K562 (cell line): ENCODE data around the gene TNIP2. TPM values are rescaled to one million over a fixed set of nuclear protein-coding genes. Genes with fewer than 3 reads are reported as not detected.

Experiments used
- ATAC-seq: fragments of 200-7000 bp; cut with Tn5 transposase; 3 replicates; pipeline ENCODE4 v1.9.1; 2020; ENCODE audit warnings: moderate library complexity
- BruUV-seq: library from RNA; stranded (reverse); fragments of 400-500 nt; replicated peaks from 2 replicates; lab custom pipeline; 2021; lab: Mats Ljungman, UMichigan
- CTCF ChIA-PET: fragments of 300-600 bp; formaldehyde crosslinking; extraction: SDS; loops from one replicate; lab custom pipeline; 2021; ENCODE audit warnings: low intra/inter-chr PET ratio; lab: Yijun Ruan, JAX
- POLR2A ChIA-PET: fragments of 300-600, 350-650 bp; sonication (Branson Sonifier 250); formaldehyde crosslinking; extraction: SDS; loops from one replicate; lab custom pipeline; 2021; ENCODE audit warnings: antibody characterized with exemption, inconsistent platforms; lab: Yijun Ruan, JAX
- DNase-seq, 4 experiments: peaks; one replicate each; pipeline versions ENCODE4 v3.0.0 to v3.0.0-alpha.2; 2011 to 2018; ENCODE audit warnings: low spot score in 3 of 4, mixed read lengths in 3 of 4; ENCODE audit errors: extremely low read depth in 1 of 4
- FAIRE-seq: peaks from 2 replicates; lab custom pipeline; 2011; peaks lifted over from hg19 to GRCh38; lab: Jason Lieb, UNC
- H2AFZ ChIP-seq: 2 replicates; pipeline ENCODE4 v1.6.0; 2011; ENCODE audit warnings: low read depth, low read length, control low read depth, inconsistent platforms
- H3K27ac ChIP-seq: fragments of 200-600 bp; 3 replicates; pipeline ENCODE4 v1.8.0; 2011; ENCODE audit warnings: low read depth, mild to moderate bottlenecking, control low read depth, inconsistent platforms, low read length, moderate library complexity, mixed read lengths; ENCODE audit errors: extremely low read depth
- H3K27me3 ChIP-seq, 2 experiments: fragments of 300-600 bp in 1 of 2; 2 replicates in 1 of 2; 3 replicates in 1 of 2; pipeline versions ENCODE4 v1.6.0 to v1.8.0; 2011; ENCODE audit warnings: inconsistent platforms in 2 of 2, low read length in 2 of 2, mild to moderate bottlenecking in 1 of 2, mixed read lengths in 1 of 2, moderate library complexity in 1 of 2; ENCODE audit not compliant: control insufficient read depth in 2 of 2, insufficient read depth in 2 of 2
- H3K36me3 ChIP-seq: fragments of 300-600 bp; 3 replicates; pipeline ENCODE4 v1.8.0; 2011; ENCODE audit warnings: mild to moderate bottlenecking, low read length, inconsistent platforms; ENCODE audit not compliant: control insufficient read depth, insufficient read depth
- H3K4me1 ChIP-seq, 2 experiments: fragments of 200-600 bp in 1 of 2; replicated peaks in 1 of 2; 2 replicates in 1 of 2; 3 replicates in 1 of 2; pipeline versions ENCODE4 v1.5.1 to v1.8.0; 2011; ENCODE audit warnings: inconsistent platforms in 2 of 2, low read length in 2 of 2, mild to moderate bottlenecking in 1 of 2, mixed read lengths in 1 of 2, moderate library complexity in 1 of 2; ENCODE audit not compliant: control insufficient read depth in 2 of 2, insufficient read depth in 2 of 2
- H3K4me2 ChIP-seq: 2 replicates; pipeline ENCODE4 v1.6.1; 2011; ENCODE audit warnings: low read length, control low read depth, inconsistent platforms, mixed read lengths; ENCODE audit not compliant: insufficient read depth
- H3K4me3 ChIP-seq: fragments of 200-600 bp; sonication (generic), shearing (Covaris generic); 2 replicates; pipeline ENCODE4 v1.5.1; 2016; ENCODE audit warnings: control low read depth, inconsistent platforms
- H3K79me2 ChIP-seq: fragments of 200-600 bp; 3 replicates; pipeline ENCODE4 v1.8.0; 2011; ENCODE audit warnings: low read length, inconsistent platforms; ENCODE audit not compliant: control insufficient read depth, insufficient read depth
- H3K9ac ChIP-seq, 2 experiments: 2 replicates each; pipeline versions ENCODE4 v1.6.0 to v1.6.1; 2011; ENCODE audit warnings: low read depth in 2 of 2, low read length in 2 of 2, control low read depth in 1 of 2, inconsistent platforms in 1 of 2, mild to moderate bottlenecking in 1 of 2, mixed read lengths in 1 of 2; ENCODE audit not compliant: insufficient read depth in 1 of 2
- H3K9me1 ChIP-seq: one replicate; pipeline ENCODE4 v1.6.0; 2011; ENCODE audit warnings: inconsistent platforms, mild to moderate bottlenecking, low read length, moderate library complexity; ENCODE audit not compliant: control insufficient read depth, insufficient read depth
- H3K9me3 ChIP-seq: replicated peaks from 2 replicates; pipeline ENCODE4 v1.5.1; 2011; ENCODE audit warnings: low read depth, low read length, inconsistent platforms; ENCODE audit not compliant: control insufficient read depth, insufficient read depth
- H4K20me1 ChIP-seq: replicated peaks from 2 replicates; pipeline ENCODE4 v1.6.1; 2011; ENCODE audit warnings: low read length, inconsistent platforms, mixed read lengths; ENCODE audit not compliant: control insufficient read depth, insufficient read depth
- CBFB ChIP-seq: sonication (generic); formaldehyde crosslinking; IDR thresholded peaks from 2 replicates; pipeline ENCODE4 v1.4.0; 2020; ENCODE audit warnings: mild to moderate bottlenecking, missing genetic modification reagents
- JUND ChIP-seq, 2 experiments: IDR thresholded peaks; 2 replicates in 1 of 2; 3 replicates in 1 of 2; pipeline ENCODE4 v1.6.1; 2011; ENCODE audit warnings: borderline replicate concordance in 2 of 2, low read depth in 2 of 2, low read length in 2 of 2, improper control_type of control experiment in 1 of 2, missing biosample characterization in 1 of 2, missing genetic modification characterization in 1 of 2, missing genetic modification reagents in 1 of 2
- L3MBTL2 ChIP-seq: fragments of 450-650 bp; IDR thresholded peaks from 2 replicates; pipeline ENCODE4 v1.6.1; 2016; ENCODE audit warnings: mild to moderate bottlenecking, moderate library complexity
- NCOA2 ChIP-seq, 2 experiments: fragments of 450-650 bp; IDR thresholded peaks; 2 replicates each; pipeline ENCODE4 v1.6.1; 2018; ENCODE audit warnings: mild to moderate bottlenecking in 2 of 2, moderate library complexity in 1 of 2; ENCODE audit not compliant: partially characterized antibody in 2 of 2
- POLR3G ChIP-seq: IDR thresholded peaks from 2 replicates; pipeline ENCODE4 v1.6.1; 2011; ENCODE audit not compliant: insufficient read length, insufficient replicate concordance; ENCODE audit errors: extremely low read depth
- SIRT6 ChIP-seq: IDR thresholded peaks from one replicate; pipeline ENCODE4 v1.6.1; 2012; ENCODE audit warnings: low read depth, mild to moderate bottlenecking, control low read depth, inconsistent platforms, low read length, moderate library complexity
- SLC30A9 ChIP-seq: fragments of 250-450 bp; sonication (Bioruptor Pico); IDR thresholded peaks from 2 replicates; pipeline ENCODE4 v1.8.0; 2022; ENCODE audit warnings: mild to moderate bottlenecking, moderate library complexity
- ZBTB8A ChIP-seq: fragments of 450-650 bp; IDR thresholded peaks from 2 replicates; pipeline ENCODE4 v1.6.1; 2018; ENCODE audit warnings: mild to moderate bottlenecking, moderate library complexity; ENCODE audit not compliant: partially characterized antibody
- ZFX ChIP-seq: sonication (generic); formaldehyde crosslinking; IDR thresholded peaks from 2 replicates; pipeline ENCODE4 v1.8.0; 2022; ENCODE audit warnings: mild to moderate bottlenecking, missing genetic modification reagents, moderate library complexity
- ZNF253 ChIP-seq: fragments of 250-450 bp; sonication (Bioruptor Pico); conservative IDR thresholded peaks from 2 replicates; pipeline ENCODE4 v1.6.1; 2021; ENCODE audit warnings: mild to moderate bottlenecking
- WGBS: fragments of 100-300 bp; shearing (Covaris generic); methylation state at CpG from one replicate; pipeline ENCODE4 v1.1.6; 2016; ENCODE audit warnings: low coverage, mixed read lengths; ENCODE audit not compliant: insufficient coverage; ENCODE audit errors: missing lambda C conversion rate; 5-methylcytosine and 5-hydroxymethylcytosine counted together
- in situ Hi-C: fragments of 300-500 bp; cut with MboI; formaldehyde crosslinking; loops from 4 replicates; pipeline ENCODE4 v1.15.0; 2018; ENCODE audit warnings: inconsistent platforms, mixed read lengths
- intact Hi-C: fragments of 100-400 bp; cut with micrococcal nuclease; formaldehyde crosslinking; loops from 2 replicates; pipeline ENCODE4 v1.14.2; 2022
- polyA plus RNA-seq, 8 experiments: library from polyadenylated mRNA; depleted of rRNA in 4 of 8; stranded (reverse) in 5 of 8; unstranded in 3 of 8; fragments of >200 nt; fragmentation: Nextera tagmentation in 2 of 8; fragmentation: Illumina TruSeq in 1 of 8; extraction: Ambion mirVana in 2 of 8; extraction: Trizol in 1 of 8; gene quantifications; 2 replicates each; pipeline versions ENCODE4 v1.2.1 to v1.2.3, GENCODE V29; 2011 to 2014; ENCODE audit warnings: inconsistent platforms in 1 of 8, missing spikeins in 1 of 8
- total RNA-seq, 7 experiments: library from RNA; depleted of rRNA in 6 of 7; stranded (reverse); fragments of >200 nt in 6 of 7; fragmentation: Illumina TruSeq in 2 of 7; extraction: Trizol in 2 of 7; gene quantifications; 2 replicates each; pipeline versions ENCODE4 v1.2.1 to v1.2.3, GENCODE V29; 2011 to 2021; ENCODE audit warnings: low replicate concordance in 1 of 7
- TF ChIP-seq, protein P1 (sequence below): fragments of 150-350 bp; conservative IDR thresholded peaks from 2 replicates; pipeline ENCODE4 v1.6.1; 2014; ENCODE audit warnings: low read length
- TF ChIP-seq, protein P2 (sequence below), 2 experiments: fragments of 450-650 bp in 1 of 2; sonication (generic) in 1 of 2; formaldehyde crosslinking; conservative IDR thresholded peaks; 2 replicates each; pipeline versions ENCODE4 v1.4.0 to v1.8.1; 2020 to 2022; ENCODE audit warnings: mild to moderate bottlenecking in 1 of 2, missing genetic modification reagents in 1 of 2
- TF ChIP-seq, protein P3 (sequence below): fragments of 450-650 bp; formaldehyde crosslinking; IDR thresholded peaks from 2 replicates; pipeline ENCODE4 v1.4.0; 2020; ENCODE audit warnings: mild to moderate bottlenecking, moderate library complexity

The TNIP2 gene
- total and polyA plus RNA-seq, 9 of the 15 experiments (the other 6 are each of a cell fraction or from before 2014, with no cell fraction given): 0.61 to 42.6 (median 19.5) TPM

DNA sequence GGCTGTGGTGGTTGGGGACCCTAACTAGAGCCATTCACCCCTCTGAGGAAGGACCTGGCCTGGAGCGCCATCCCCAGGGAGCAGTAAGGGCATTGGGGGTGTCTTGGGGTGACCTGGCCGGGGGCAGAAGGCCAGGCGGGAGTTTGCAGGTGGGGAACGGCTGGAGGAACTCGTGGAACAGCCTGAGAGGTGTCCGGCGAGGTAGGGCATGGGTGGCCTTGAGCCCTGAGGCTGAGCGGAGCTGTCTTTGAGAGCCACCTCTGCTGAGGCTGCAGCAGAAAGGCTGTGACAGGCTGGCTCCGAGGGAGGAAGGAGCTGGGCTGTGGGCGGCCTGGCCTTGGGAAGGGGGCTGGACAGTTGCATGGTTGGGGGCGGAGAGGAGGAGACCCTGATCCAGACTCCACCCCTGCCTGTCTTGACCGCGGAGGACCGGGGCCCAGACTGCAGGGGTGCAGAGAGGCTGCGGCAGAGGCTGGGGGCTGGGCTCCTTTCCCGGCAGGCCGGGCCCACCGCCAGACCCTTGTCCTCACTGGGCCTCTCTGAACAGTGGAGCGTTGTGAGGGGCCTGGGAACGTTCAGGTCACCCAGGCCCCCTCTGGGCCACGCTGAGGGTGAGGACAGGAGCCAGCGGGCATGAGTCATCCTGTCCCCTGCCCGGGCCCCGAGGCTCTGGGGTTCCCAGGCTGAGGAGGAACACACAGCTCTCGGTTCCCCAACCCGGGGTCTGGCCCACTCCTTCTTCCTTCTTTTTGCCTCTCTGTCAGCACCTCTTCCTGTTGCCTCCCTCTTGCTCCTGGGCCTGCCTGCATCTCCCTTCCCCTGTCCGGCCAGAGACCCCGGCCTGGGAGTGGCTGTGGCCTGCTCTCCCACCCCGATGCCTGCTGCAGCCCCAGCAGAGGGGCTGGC lies 44.8 kb upstream of the TNIP2 start:
- Histone ChIP-seq H3K9me3 (no peaks in the 10 kb centered on the region), H3K4me1 (peaks cover 16 to 86% of the 10 kb centered on the region in 2 experiments; a peak in 4 of 5 replicates), H3K4me2 (peak overlapping the region; percentile 19; the same call in 1 of the 2 replicates), H3K9ac (peak overlapping the region in 1 of 2 experiments; percentile 89; a peak in 3 of 4 replicates), H3K36me3 (no peaks in the 10 kb centered on the region), H3K27ac (peak overlapping the region; percentile 57; the same call in 2 of the 3 replicates), H3K4me3 (no peak overlapping the region), H2AFZ (peak overlapping the region; percentile 70; the same call in 1 of the 2 replicates), H4K20me1 (no peaks in the 10 kb centered on the region), H3K27me3 (no peaks in the 10 kb centered on the region), H3K79me2 (no peaks in the 10 kb centered on the region; the same call in 2 of the 3 replicates), H3K9me1 (peaks cover 2% of the 10 kb centered on the region)
- POLR2A ChIA-PET: interaction anchor here (0.6 to 1.5 kb wide), 6 partner anchors 9 to 332 kb away, joined by 3 to 5 read pairs (median 4); partner anchors contain the start of gene RNF4
- 49% methylated on average over 24 of the region's 29 CpGs for WGBS
- intact Hi-C loops (no loop called here), in situ Hi-C loops (no loop called here)
- peak; percentile 35 for ATAC-seq
- no TSS peak for BruUV-seq
- FAIRE-seq: no peak
- DNase-seq: peak; percentile 53 to 73 (median 62)
- CTCF ChIA-PET: no interaction called here
- TF ChIP-seq, protein P1, sequence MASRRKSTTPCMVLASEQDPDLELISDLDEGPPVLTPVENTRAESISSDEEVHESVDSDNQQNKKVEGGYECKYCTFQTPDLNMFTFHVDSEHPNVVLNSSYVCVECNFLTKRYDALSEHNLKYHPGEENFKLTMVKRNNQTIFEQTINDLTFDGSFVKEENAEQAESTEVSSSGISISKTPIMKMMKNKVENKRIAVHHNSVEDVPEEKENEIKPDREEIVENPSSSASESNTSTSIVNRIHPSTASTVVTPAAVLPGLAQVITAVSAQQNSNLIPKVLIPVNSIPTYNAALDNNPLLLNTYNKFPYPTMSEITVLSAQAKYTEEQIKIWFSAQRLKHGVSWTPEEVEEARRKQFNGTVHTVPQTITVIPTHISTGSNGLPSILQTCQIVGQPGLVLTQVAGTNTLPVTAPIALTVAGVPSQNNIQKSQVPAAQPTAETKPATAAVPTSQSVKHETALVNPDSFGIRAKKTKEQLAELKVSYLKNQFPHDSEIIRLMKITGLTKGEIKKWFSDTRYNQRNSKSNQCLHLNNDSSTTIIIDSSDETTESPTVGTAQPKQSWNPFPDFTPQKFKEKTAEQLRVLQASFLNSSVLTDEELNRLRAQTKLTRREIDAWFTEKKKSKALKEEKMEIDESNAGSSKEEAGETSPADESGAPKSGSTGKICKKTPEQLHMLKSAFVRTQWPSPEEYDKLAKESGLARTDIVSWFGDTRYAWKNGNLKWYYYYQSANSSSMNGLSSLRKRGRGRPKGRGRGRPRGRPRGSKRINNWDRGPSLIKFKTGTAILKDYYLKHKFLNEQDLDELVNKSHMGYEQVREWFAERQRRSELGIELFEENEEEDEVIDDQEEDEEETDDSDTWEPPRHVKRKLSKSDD: no peak
- no peak for TF ChIP-seq POLR3G
- TF ChIP-seq SIRT6: no peak
- no peak for TF ChIP-seq L3MBTL2
- no peak for TF ChIP-seq ZNF253 (CRISPR knock-in tag)
- TF ChIP-seq JUND (IDR thresholded peaks at IDR 0.05; ENCODE audit: borderline replicate concordance, low read depth, low read length): peak; percentile 77
- peak; percentile 68; the same call in 1 of the 3 replicates for TF ChIP-seq JUND (tag; IDR thresholded peaks at IDR 0.05; ENCODE audit: borderline replicate concordance, low read depth, low read length)
- TF ChIP-seq, protein P2, sequence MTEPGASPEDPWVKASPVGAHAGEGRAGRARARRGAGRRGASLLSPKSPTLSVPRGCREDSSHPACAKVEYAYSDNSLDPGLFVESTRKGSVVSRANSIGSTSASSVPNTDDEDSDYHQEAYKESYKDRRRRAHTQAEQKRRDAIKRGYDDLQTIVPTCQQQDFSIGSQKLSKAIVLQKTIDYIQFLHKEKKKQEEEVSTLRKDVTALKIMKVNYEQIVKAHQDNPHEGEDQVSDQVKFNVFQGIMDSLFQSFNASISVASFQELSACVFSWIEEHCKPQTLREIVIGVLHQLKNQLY (CRISPR knock-in tag; conservative IDR thresholded peaks at IDR 0.05): no peak
- no peak for TF ChIP-seq ZBTB8A
- TF ChIP-seq, protein P3, sequence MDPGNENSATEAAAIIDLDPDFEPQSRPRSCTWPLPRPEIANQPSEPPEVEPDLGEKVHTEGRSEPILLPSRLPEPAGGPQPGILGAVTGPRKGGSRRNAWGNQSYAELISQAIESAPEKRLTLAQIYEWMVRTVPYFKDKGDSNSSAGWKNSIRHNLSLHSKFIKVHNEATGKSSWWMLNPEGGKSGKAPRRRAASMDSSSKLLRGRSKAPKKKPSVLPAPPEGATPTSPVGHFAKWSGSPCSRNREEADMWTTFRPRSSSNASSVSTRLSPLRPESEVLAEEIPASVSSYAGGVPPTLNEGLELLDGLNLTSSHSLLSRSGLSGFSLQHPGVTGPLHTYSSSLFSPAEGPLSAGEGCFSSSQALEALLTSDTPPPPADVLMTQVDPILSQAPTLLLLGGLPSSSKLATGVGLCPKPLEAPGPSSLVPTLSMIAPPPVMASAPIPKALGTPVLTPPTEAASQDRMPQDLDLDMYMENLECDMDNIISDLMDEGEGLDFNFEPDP (CRISPR knock-in tag): no peak
- peak; percentile 69 for TF ChIP-seq ZFX (CRISPR knock-in tag)
- no peak for TF ChIP-seq NCOA2 (IDR thresholded peaks at IDR 0.05; ENCODE audit: partially characterized antibody in 2 of 2)
- TF ChIP-seq CBFB: no peak
- no peak for TF ChIP-seq SLC30A9 (CRISPR knock-in tag)
